ENCODE results near the gene SLC46A2. TPM values are rescaled to one million over a fixed set of nuclear protein-coding genes. Genes with fewer than 3 reads are reported as not detected.

Gene SLC46A2
- total and polyA plus RNA-seq, 2 experiments from 2014 or later: 0.11 TPM; not detected in 1

GRCh38 chr9:112905084-112905483, 14.4 kb upstream of the SLC46A2 start:
- Mint-ChIP-seq H3K4me3 (no peak overlapping the region), H3K27me3 (ENCODE audit: insufficient read depth, low read depth, poor library complexity) (peaks cover 5% of the 10 kb centered on the region), H3K9me3 (no peaks in the 10 kb centered on the region), H3K4me1 (no peaks in the 10 kb centered on the region), H3K36me3 (ENCODE audit: low read depth) (no peaks in the 10 kb centered on the region), H3K27ac (no peak overlapping the region)
- Histone ChIP-seq H3K36me3 (ENCODE audit: insufficient read depth) (no peaks in the 10 kb centered on the region), H3K4me2 (no peak overlapping the region), H3K27ac (ENCODE audit: low read depth) (no peak overlapping the region), H3K4me3 (no peak overlapping the region), H3K79me2 (replicated peaks; ENCODE audit: insufficient read depth) (no peaks in the 10 kb centered on the region), H2AFZ (no peak overlapping the region), H3K9me2 (ENCODE audit: insufficient read depth) (no peaks in the 10 kb centered on the region), H3K4me1 (ENCODE audit: insufficient read depth) (no peaks in the 10 kb centered on the region), H3K27me3 (ENCODE audit: insufficient read depth) (no peaks in the 10 kb centered on the region), H4K20me1 (replicated peaks; ENCODE audit: insufficient read depth) (no peaks in the 10 kb centered on the region), H3F3A (replicated peaks; ENCODE audit: low read depth) (no peaks in the 10 kb centered on the region)
- TF ChIP-seq REST (IDR thresholded peaks at IDR 0.05; ENCODE audit: unreplicated experiment) (no peak), ZNF331 (CRISPR knock-in tag; IDR thresholded peaks at IDR 0.05; ENCODE audit: low read depth) (no peak), CTCF (conservative IDR thresholded peaks at IDR 0.05; ENCODE audit: low read depth in 2 of 2) (no peak), NANOG (IDR thresholded peaks at IDR 0.05; ENCODE audit: borderline replicate concordance) (no peak), ETS1 (IDR thresholded peaks at IDR 0.05) (no peak), STAT1 (IDR thresholded peaks at IDR 0.05; ENCODE audit: unreplicated experiment) (no peak), ZNF462 (CRISPR knock-in tag; IDR thresholded peaks at IDR 0.05) (no peak), CREB1 (CRISPR knock-in tag; IDR thresholded peaks at IDR 0.05; ENCODE audit: low read depth) (no peak), ZNF114 (CRISPR knock-in tag; IDR thresholded peaks at IDR 0.05) (no peak), EZH2phosphoT487 (IDR thresholded peaks at IDR 0.05; ENCODE audit: unreplicated experiment) (no peak), JUNB (IDR thresholded peaks at IDR 0.05; ENCODE audit: unreplicated experiment) (no peak), EZH2 (IDR thresholded peaks at IDR 0.05; ENCODE audit: low read depth, unreplicated experiment) (no peak), POLR2AphosphoS5 (IDR thresholded peaks at IDR 0.05; ENCODE audit: low read depth) (no peak)
- ATAC-seq (no peak), DNase-seq (ENCODE audit: low spot score) (no peak)
